Fibroblast of lung (primary cell): Measurements from ENCODE around the gene DNM3.

ENCODE experiments used
- CTCF ChIP-seq, 2 donors: IDR thresholded peaks in 1 of 2; conservative IDR thresholded peaks in 1 of 2; 1 replicate in 1 of 2; 2 replicates in 1 of 2; pipeline ENCODE4 v1.5.1; 2011 to 2012; ENCODE audit warnings: low read length in 2 of 2, control low read depth in 1 of 2, inconsistent platforms in 1 of 2, low read depth in 1 of 2, mild to moderate bottlenecking in 1 of 2
- EZH2 ChIP-seq: IDR thresholded peaks from 2 replicates; pipeline ENCODE4 v1.5.1; 2012; ENCODE audit warnings: low read length, control low read depth, mild to moderate bottlenecking; ENCODE audit errors: missing control alignments

- no peak for TF ChIP-seq CTCF (conservative IDR thresholded peaks at IDR 0.05 in 1 of 2, IDR thresholded peaks at IDR 0.05 in 1 of 2; ENCODE audit: low read depth in 1 of 2, low read length in 2 of 2)
- TF ChIP-seq EZH2 = no peak
Measured at GRCh38 chr1:172144445-172145061, 303.3 kb downstream of the DNM3 start.
